H1 (cell line): Measurements from ENCODE around the gene PRKCD.

ENCODE experiments used
- JUND ChIP-seq: IDR thresholded peaks from 2 replicates; pipeline ENCODE4 v1.6.1; 2011; ENCODE audit warnings: mild to moderate bottlenecking, improper control_type of control experiment, low read length
- POLR2A ChIP-seq, 2 experiments: IDR thresholded peaks; 1 replicate in 1 of 2; 2 replicates in 1 of 2; pipeline ENCODE4 v1.6.1; 2011; ENCODE audit warnings: low read depth in 2 of 2, low read length in 2 of 2, mild to moderate bottlenecking in 2 of 2; ENCODE audit errors: control extremely low read depth in 1 of 2

GRCh38 chr3:53230789-53231188, 69.8 kb downstream of the PRKCD start:
- TF ChIP-seq JUND (no peak), POLR2A (IDR thresholded peaks at IDR 0.05; ENCODE audit: control extremely low read depth in 1 of 2, low read depth in 2 of 2, low read length in 2 of 2) (0 out of 3 replicates have a peak, but pooled peaks of 1 of the 2 experiments have one; percentile 10)
